Colonic mucosa (tissue), 4 donors: ENCODE measurements around the gene CARHSP1. TPM values are rescaled to one million over a fixed set of nuclear protein-coding genes. Genes with fewer than 3 reads are reported as not detected.

Experiments
- DNase-seq: peaks from one replicate; pipeline ENCODE4 v3.0.0-alpha.2; 2020
- H3K27ac ChIP-seq: fragments of 200-600 bp; one replicate; pipeline ENCODE4 v1.8.0; 2021
- H3K27me3 ChIP-seq: fragments of 200-600 bp; one replicate; pipeline ENCODE4 v1.8.0; 2021
- H3K36me3 ChIP-seq: fragments of 200-600 bp; one replicate; pipeline ENCODE4 v1.8.0; 2021
- H3K4me1 ChIP-seq: fragments of 200-600 bp; one replicate; pipeline ENCODE4 v1.8.0; 2021; ENCODE audit warnings: mild to moderate bottlenecking
- H3K4me3 ChIP-seq: fragments of 200-600 bp; one replicate; pipeline ENCODE4 v1.8.0; 2021
- H3K9ac ChIP-seq, 2 donors: one replicate each; pipeline ENCODE4 v1.7.0; 2013; ENCODE audit warnings: control low read depth in 2 of 2, low read depth in 2 of 2, low read length in 2 of 2
- H3K9me3 ChIP-seq: fragments of 200-600 bp; one replicate; pipeline ENCODE4 v1.8.0; 2021
- CTCF ChIP-seq: fragments of 200-600 bp; IDR thresholded peaks from one replicate; pipeline ENCODE4 v1.8.0; 2022; ENCODE audit warnings: antibody characterized with exemption, mild to moderate bottlenecking
- intact Hi-C: fragments of 100-400 bp; cut with DNase I; formaldehyde crosslinking; loops from one replicate; pipeline ENCODE4 v1.14.1; 2022
- total RNA-seq, 2 donors: library from RNA; stranded (reverse); fragmentation: NEBNext Ultra II Directional in 1 of 2; extraction: Animal tissue kit (Norgen Biotek cat#: 25700) in 1 of 2; gene quantifications; one replicate each; pipeline ENCODE4 v1.2.1, GENCODE V29; 2021
- donor health status: healthy.
- donor health status: DM: no; HTN: no; CAD: no.
- donor health status: DM: no; HTN: no; CAD: no.

CARHSP1 gene
- total RNA-seq, 2 donors from 2014 or later, result 75.7 to 77.9 TPM

GRCh38 chr16:8867216-8867931, 1.4 kb downstream of the CARHSP1 start:
- peak; percentile 89 for DNase-seq
- Histone ChIP-seq H3K4me3 (peak overlapping the region; percentile 76), H3K9me3 (no peaks in the 10 kb centered on the region), H3K27ac (peak overlapping the region; percentile 97), H3K9ac (peak overlapping the region; percentile 68 to 88), H3K4me1 (peaks cover 25% of the 10 kb centered on the region), H3K36me3 (no peaks in the 10 kb centered on the region), H3K27me3 (no peaks in the 10 kb centered on the region)
- no peak for TF ChIP-seq CTCF
- intact Hi-C loops, result no loop called here

GRCh38 chr16:8866884-8867215, 2.0 kb downstream of the CARHSP1 start:
- Histone ChIP-seq H3K9me3 (no peaks in the 10 kb centered on the region), H3K4me3 (peak overlapping the region; percentile 76), H3K27me3 (no peaks in the 10 kb centered on the region), H3K27ac (no peak overlapping the region), H3K4me1 (peaks cover 25% of the 10 kb centered on the region), H3K9ac (peak overlapping the region; percentile 68 to 88), H3K36me3 (no peaks in the 10 kb centered on the region)
- DNase-seq, result no peak
- TF ChIP-seq CTCF, result no peak
- intact Hi-C loops, result no loop called here

GRCh38 chr16:8866118-8866883, 2.5 kb downstream of the CARHSP1 start:
- H3K27ac ChIP-seq, result peak overlapping the region; percentile 6
- no peaks in the 10 kb centered on the region for H3K27me3 ChIP-seq
- H3K9ac ChIP-seq, result peak overlapping the region; percentile 14 to 88
- H3K9me3 ChIP-seq, result no peaks in the 10 kb centered on the region
- peak overlapping the region; percentile 76 for H3K4me3 ChIP-seq
- H3K4me1 ChIP-seq, result peaks cover 25% of the 10 kb centered on the region
- no peak for TF ChIP-seq CTCF
- peak; percentile 69 for DNase-seq
- intact Hi-C loops, result no loop called here
- H3K36me3 ChIP-seq, result no peaks in the 10 kb centered on the region

- no peak for TF ChIP-seq CTCF
- H3K27ac ChIP-seq, result no peak overlapping the region
- H3K4me1 ChIP-seq, result peaks cover 25% of the 10 kb centered on the region
- no peaks in the 10 kb centered on the region for H3K27me3 ChIP-seq
- DNase-seq, result no peak
- intact Hi-C loops, result no loop called here
- no peak overlapping the region for H3K9ac ChIP-seq
- no peak overlapping the region for H3K4me3 ChIP-seq
- H3K9me3 ChIP-seq, result no peaks in the 10 kb centered on the region
- H3K36me3 ChIP-seq, result no peaks in the 10 kb centered on the region
Measured at GRCh38 chr16:8865145-8865882, 3.5 kb downstream of the CARHSP1 start.

GRCh38 chr16:8864480-8865110, 4.2 kb downstream of the CARHSP1 start:
- H3K27ac ChIP-seq, result no peak overlapping the region
- no peaks in the 10 kb centered on the region for H3K36me3 ChIP-seq
- H3K4me1 ChIP-seq, result peaks cover 25% of the 10 kb centered on the region
- no peaks in the 10 kb centered on the region for H3K27me3 ChIP-seq
- no peaks in the 10 kb centered on the region for H3K9me3 ChIP-seq
- H3K4me3 ChIP-seq, result no peak overlapping the region
- no peak for DNase-seq
- no peak overlapping the region for H3K9ac ChIP-seq
- intact Hi-C loops, result no loop called here
- no peak for TF ChIP-seq CTCF
